ENCODE results near the gene TINAGL1. TPM values are rescaled to one million over a fixed set of nuclear protein-coding genes. Genes with fewer than 3 reads are reported as not detected.

Gene TINAGL1
- total and polyA plus RNA-seq, 2 of the 13 experiments (the other 11 are each of a cell fraction or from before 2014, with no cell fraction given): 24.7 to 76.8 TPM

- TF ChIP-seq ZHX2 (IDR thresholded peaks at IDR 0.05; ENCODE audit: low read depth) (peak; percentile 46; the same call in 1 of the 2 replicates), ZHX2 (CRISPR knock-in tag; IDR thresholded peaks at IDR 0.05; ENCODE audit: borderline replicate concordance) (no peak), ZNF639 (CRISPR knock-in tag; conservative IDR thresholded peaks at IDR 0.05) (no peak), RXRB (CRISPR knock-in tag; IDR thresholded peaks at IDR 0.05; ENCODE audit: borderline replicate concordance) (peak; percentile 96), TARDBP (CRISPR knock-in tag; IDR thresholded peaks at IDR 0.05) (peak; percentile 71; the same call in 1 of the 2 replicates), KDM5A (IDR thresholded peaks at IDR 0.05; ENCODE audit: borderline replicate concordance, low read length) (peak; percentile 24; the same call in 1 of the 2 replicates), ZMYM4 (CRISPR knock-in tag; IDR thresholded peaks at IDR 0.05) (no peak; the same call in 1 of the 2 replicates), ZNF326 (CRISPR knock-in tag; IDR thresholded peaks at IDR 0.05; ENCODE audit: borderline replicate concordance) (no peak), ZKSCAN5 (CRISPR knock-in tag; IDR thresholded peaks at IDR 0.05) (no peak), MEF2D (CRISPR knock-in tag; IDR thresholded peaks at IDR 0.05) (no peak), RERE (CRISPR knock-in tag; IDR thresholded peaks at IDR 0.05; ENCODE audit: low read depth) (peak; percentile 55; the same call in 1 of the 2 replicates), CHD4 (IDR thresholded peaks at IDR 0.05; ENCODE audit: borderline replicate concordance, low read length) (peak; percentile 84; the same call in 1 of the 2 replicates), ZNF292 (CRISPR knock-in tag; IDR thresholded peaks at IDR 0.05; ENCODE audit: borderline replicate concordance, low read depth) (peak; percentile 43; the same call in 1 of the 2 replicates), SOX5 (CRISPR knock-in tag; IDR thresholded peaks at IDR 0.05; ENCODE audit: borderline replicate concordance) (peak; percentile 82; the same call in 1 of the 2 replicates), SKI (IDR thresholded peaks at IDR 0.05; ENCODE audit: partially characterized antibody) (peak; percentile 56)
These were observed 760 bp upstream of the TINAGL1 start (continued) for GRCh38 chr1:31575369-31576140.

Measured in HepG2 (cell line).